Psoas muscle (tissue), 8 donors: ENCODE results near the gene GPAT2. TPM values are rescaled to one million over a fixed set of nuclear protein-coding genes. Genes with fewer than 3 reads are reported as not detected.
A peak's percentile ranks its signal among the peaks of the same experiment; 100 is the strongest.
"Not testable (repeated sequence)": the region's sequence is repeated elsewhere in the genome, so short reads cannot be mapped to it uniquely, and the experiment has no call there.

Source experiments
- ATAC-seq, 4 donors: fragments of 200-7000 bp; cut with Tn5 transposase; one replicate each; pipeline ENCODE4 v1.9.1; 2020; ENCODE audit warnings: moderate library complexity in 3 of 4, mild to moderate bottlenecking in 2 of 4
- DNase-seq, 2 donors: peaks; one replicate each; pipeline ENCODE4 v3.0.0-alpha.2; 2020
- H3K27ac ChIP-seq: fragments of 200-600 bp; one replicate; pipeline ENCODE4 v1.8.0; 2022
- H3K27me3 ChIP-seq, 3 donors: fragments of 200-600 bp in 1 of 3; one replicate each; pipeline versions ENCODE4 v1.6.1 to v1.8.0; 2013 to 2022; ENCODE audit warnings: low read length in 2 of 3, mild to moderate bottlenecking in 2 of 3, moderate library complexity in 1 of 3; ENCODE audit not compliant: insufficient read depth in 3 of 3
- H3K36me3 ChIP-seq, 2 donors: fragments of 200-600 bp in 1 of 2; one replicate each; pipeline versions ENCODE4 v1.6.1 to v1.8.0; 2013 to 2022; ENCODE audit warnings: low read depth in 1 of 2, mild to moderate bottlenecking in 1 of 2, moderate library complexity in 1 of 2; ENCODE audit not compliant: insufficient read depth in 1 of 2
- H3K4me1 ChIP-seq: fragments of 200-600 bp; one replicate; pipeline ENCODE4 v1.8.0; 2022
- H3K4me3 ChIP-seq: fragments of 200-600 bp; one replicate; pipeline ENCODE4 v1.8.0; 2022; ENCODE audit warnings: mild to moderate bottlenecking
- H3K9me3 ChIP-seq: fragments of 200-600 bp; one replicate; pipeline ENCODE4 v1.8.0; 2022
- CTCF ChIP-seq: fragments of 200-600 bp; IDR thresholded peaks from one replicate; pipeline ENCODE4 v1.8.0; 2022; ENCODE audit warnings: antibody characterized with exemption
- WGBS, 3 donors: extraction: QIAGEN DNeasy Blood & Tissue Kit; methylation state at CpG; one replicate each; pipeline versions ENCODE4 v1.1.6 to v1.1.7; 2013; 5-methylcytosine and 5-hydroxymethylcytosine counted together
- intact Hi-C, 2 donors: fragments of 100-400 bp; cut with DNase I; formaldehyde crosslinking; loops; one replicate each; pipeline versions ENCODE4 v1.11.0 to v1.14.2; 2022
- polyA plus RNA-seq, 3 donors: library from polyadenylated mRNA; stranded (reverse); fragments of 200-250 nt; gene quantifications; one replicate each; pipeline ENCODE4 v1.2.3, GENCODE V29; 2013
- total RNA-seq, 4 donors: library from RNA; stranded (reverse); fragmentation: NEBNext Ultra II Directional in 2 of 4; extraction: Animal tissue kit (Norgen Biotek cat#: 25700) in 2 of 4; gene quantifications; one replicate each; pipeline versions ENCODE4 v1.2.1 to v1.2.4, GENCODE V29; 2021 to 2023
- donor health status: healthy with polysubstance abuse.
- donor health status: DM: no; HTN: no; CAD: no; lungs with moderate emphysema.
- donor health status: Bipolar disorder and iron deficiency.
- donor health status: healthy.
- donor health status: DM: yes; HTN: yes; CAD: no.
- donor health status: DM: no; HTN: no; CAD: no.
- donor health status: DM: no; HTN: no; CAD: no.
- donor health status: DM: yes; HTN: yes; CAD: no.

GPAT2 gene
- total and polyA plus RNA-seq, 7 donors: 3.2 to 7.8 (median 6.4) TPM

- no peak overlapping the region for H3K4me3 ChIP-seq
- H3K27ac ChIP-seq: no peak overlapping the region
- WGBS, 3 donors: 62 to 69% (median 65%) methylated on average over 4 of the region's 4 CpGs
- H3K36me3 ChIP-seq: no peaks in the 10 kb centered on the region
- no peak for TF ChIP-seq CTCF
- DNase-seq (no peak), ATAC-seq (no peak)
- no peaks in the 10 kb centered on the region for H3K9me3 ChIP-seq
- no peaks in the 10 kb centered on the region for H3K4me1 ChIP-seq
- no peaks in the 10 kb centered on the region for H3K27me3 ChIP-seq
- intact Hi-C loops: loop anchor here (10.0 kb wide), 3 partner anchors 90 to 240 kb away; partner anchors contain the start of genes ADRA2B (in 2 of the 2), CIAO1 (in 2 of the 2) and TMEM127 (in 2 of the 2)
Observed at GRCh38 chr2:96025194-96025492, 9.6 kb downstream of the GPAT2 start.

GRCh38 chr2:96024336-96025193 lies 10.2 kb downstream of the GPAT2 start:
- no peak overlapping the region for H3K27ac ChIP-seq
- intact Hi-C loops: loop anchor here (10.0 kb wide), 3 partner anchors 90 to 240 kb away; partner anchors contain the start of genes ADRA2B (in 2 of the 2), CIAO1 (in 2 of the 2) and TMEM127 (in 2 of the 2)
- H3K9me3 ChIP-seq: no peaks in the 10 kb centered on the region
- no peaks in the 10 kb centered on the region for H3K4me1 ChIP-seq
- H3K27me3 ChIP-seq: no peaks in the 10 kb centered on the region
- H3K36me3 ChIP-seq: no peaks in the 10 kb centered on the region
- TF ChIP-seq CTCF: no peak
- DNase-seq: no peak
- ATAC-seq: no peak
- WGBS, 3 donors: 82 to 83% (median 82%) methylated on average over 26 to 27 of the region's 27 CpGs
- no peak overlapping the region for H3K4me3 ChIP-seq

- intact Hi-C loops: loop anchor here (10.0 kb wide), 3 partner anchors 91 to 241 kb away; partner anchors contain the start of genes ADRA2B (in 2 of the 2), CIAO1 (in 2 of the 2) and TMEM127 (in 2 of the 2)
- not testable (repeated sequence) for H3K27ac ChIP-seq, H3K4me1 ChIP-seq, H3K36me3 ChIP-seq, H3K27me3 ChIP-seq, H3K9me3 ChIP-seq, DNase-seq, ATAC-seq, H3K4me3 ChIP-seq
- 82 to 94% (median 89%) methylated on average over 6 to 7 of the region's 7 CpGs for WGBS, 3 donors
Observed at GRCh38 chr2:96023701-96024100, 11.0 kb downstream of the GPAT2 start.

GRCh38 chr2:96022701-96023447 lies 11.8 kb downstream of the GPAT2 start:
- H3K4me3 ChIP-seq, H3K4me1 ChIP-seq, H3K36me3 ChIP-seq, H3K9me3 ChIP-seq, H3K27ac ChIP-seq, H3K27me3 ChIP-seq: not testable (repeated sequence)
- ATAC-seq (peak; percentile 91 to 94 (median 94)), DNase-seq (peak; percentile 86 to 90)
- intact Hi-C loops: loop anchor here (10.0 kb wide), 3 partner anchors 92 to 242 kb away; partner anchors contain the start of genes ADRA2B (in 2 of the 2), CIAO1 (in 2 of the 2) and TMEM127 (in 2 of the 2)
- 46 to 55% (median 47%) methylated on average over 14 of the region's 19 CpGs for WGBS, 3 donors
- peak; percentile 86 for TF ChIP-seq CTCF

- ATAC-seq, DNase-seq, H3K4me3 ChIP-seq, H3K27me3 ChIP-seq, H3K27ac ChIP-seq, H3K4me1 ChIP-seq, H3K9me3 ChIP-seq, H3K36me3 ChIP-seq: not testable (repeated sequence)
- WGBS, 3 donors: 74 to 87% (median 82%) methylated on average over 7 of the region's 7 CpGs
- intact Hi-C loops: loop anchor here (10.0 kb wide), 3 partner anchors 93 to 243 kb away; partner anchors contain the start of genes ADRA2B (in 2 of the 2), CIAO1 (in 2 of the 2) and TMEM127 (in 2 of the 2)
Observed at GRCh38 chr2:96022126-96022525, 12.6 kb downstream of the GPAT2 start.

- 90 to 93% (median 90%) methylated on average over 4 of the region's 4 CpGs for WGBS, 3 donors
- intact Hi-C loops: loop anchor here (10.0 kb wide), 3 partner anchors 94 to 244 kb away; partner anchors contain the start of genes ADRA2B (in 2 of the 2), CIAO1 (in 2 of the 2) and TMEM127 (in 2 of the 2)
- H3K4me3 ChIP-seq, H3K9me3 ChIP-seq, H3K27ac ChIP-seq, DNase-seq, H3K36me3 ChIP-seq, H3K27me3 ChIP-seq, H3K4me1 ChIP-seq, ATAC-seq: not testable (repeated sequence)
Observed at GRCh38 chr2:96021142-96021541, 13.6 kb downstream of the GPAT2 start.

- intact Hi-C loops: loop anchor here (10.0 kb wide), 3 partner anchors 95 to 245 kb away; partner anchors contain the start of genes ADRA2B (in 2 of the 2), CIAO1 (in 2 of the 2) and TMEM127 (in 2 of the 2)
- ATAC-seq: peak in 2 of 4 donors; percentile 33 to 41
Observed at GRCh38 chr2:96019909-96020590, 14.7 kb downstream of the GPAT2 start.

More at GRCh38 chr2:96019909-96020590, 14.7 kb downstream of the GPAT2 start:
- not testable (repeated sequence) for H3K36me3 ChIP-seq, H3K4me1 ChIP-seq, H3K27me3 ChIP-seq, DNase-seq, H3K9me3 ChIP-seq, H3K27ac ChIP-seq, H3K4me3 ChIP-seq
- WGBS, 3 donors: 46 to 79% (median 46%) methylated on average over 3 to 4 of the region's 9 CpGs
